VCaP (cell line): ENCODE measurements around the gene MEF2C.

ENCODE experiments used
- H3K27ac ChIP-seq: fragments of 450-650 bp; 2 replicates; pipeline ENCODE4 v1.5.1; 2017
- CTCF ChIP-seq: fragments of 450-650 bp; conservative IDR thresholded peaks from 2 replicates; pipeline ENCODE4 v1.5.1; 2017; ENCODE audit warnings: mild to moderate bottlenecking, moderate library complexity

MEF2C gene

GRCh38 chr5:88761939-88762338, 121.0 kb downstream of the MEF2C start:
- H3K27ac ChIP-seq = no peak overlapping the region
- TF ChIP-seq CTCF = no peak

- no peak for TF ChIP-seq CTCF
- no peak overlapping the region for H3K27ac ChIP-seq
These were observed 121.6 kb downstream of the MEF2C start for GRCh38 chr5:88761269-88761850.

DNA sequence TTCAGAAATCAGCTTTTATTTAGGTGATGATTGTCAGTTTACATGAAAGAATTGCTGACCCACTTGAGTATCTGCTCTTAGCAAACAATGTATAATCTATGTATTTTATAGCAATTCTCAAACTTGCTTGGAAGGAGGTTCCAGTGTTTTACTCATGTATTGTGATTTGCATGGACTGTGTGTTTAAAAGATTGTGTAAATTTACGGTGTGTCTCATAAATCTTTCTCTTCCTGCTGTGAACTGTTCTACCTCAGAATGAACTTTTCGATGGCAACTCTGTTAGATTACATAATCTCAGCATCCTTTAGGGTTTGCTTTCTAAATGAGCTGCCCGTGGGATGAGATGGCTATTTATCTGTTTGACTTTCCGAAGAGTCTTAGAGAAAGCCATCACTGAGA, 122.5 kb downstream of the MEF2C start:
- TF ChIP-seq CTCF = no peak
- no peak overlapping the region for H3K27ac ChIP-seq

DNA sequence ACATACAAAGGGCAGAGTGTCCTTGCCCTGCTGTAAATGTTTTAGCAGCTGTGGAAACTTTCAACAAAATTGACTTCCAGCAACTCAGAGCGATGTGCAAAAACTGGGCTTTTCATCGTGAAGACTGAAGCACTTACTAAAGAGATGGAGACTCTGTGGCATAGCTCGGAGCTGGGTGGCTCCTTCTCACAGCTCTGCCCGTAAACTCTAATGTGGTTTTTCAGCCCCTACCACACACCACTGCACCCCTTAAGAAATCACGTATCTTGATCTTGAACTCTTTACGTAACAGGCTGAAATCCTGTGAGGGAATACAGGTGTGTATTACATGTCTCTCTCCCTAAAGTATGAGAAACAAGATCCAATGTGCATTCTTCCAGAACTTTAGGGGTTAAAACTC, 124.4 kb downstream of the MEF2C start:
- H3K27ac ChIP-seq = no peak overlapping the region
- TF ChIP-seq CTCF = no peak

DNA sequence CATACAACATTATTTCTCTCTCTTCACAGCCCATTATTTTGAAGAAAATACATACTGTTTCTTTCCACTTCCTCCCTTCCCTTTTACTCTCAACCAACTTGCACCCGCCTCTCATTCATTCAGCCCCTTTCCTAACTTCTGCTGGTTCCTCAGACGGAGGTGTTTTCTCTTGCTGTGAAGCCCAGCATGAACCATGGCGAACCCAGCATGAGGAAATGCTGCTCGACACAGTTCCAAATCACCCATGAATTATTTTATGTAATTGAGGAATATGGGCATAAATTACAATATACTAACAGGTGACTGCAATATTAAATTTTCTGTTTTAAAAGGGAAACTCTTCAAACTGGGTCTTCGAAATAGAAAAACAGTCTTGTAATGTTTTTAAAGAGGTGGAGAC, 124.8 kb downstream of the MEF2C start:
- no peak for TF ChIP-seq CTCF
- no peak overlapping the region for H3K27ac ChIP-seq

DNA sequence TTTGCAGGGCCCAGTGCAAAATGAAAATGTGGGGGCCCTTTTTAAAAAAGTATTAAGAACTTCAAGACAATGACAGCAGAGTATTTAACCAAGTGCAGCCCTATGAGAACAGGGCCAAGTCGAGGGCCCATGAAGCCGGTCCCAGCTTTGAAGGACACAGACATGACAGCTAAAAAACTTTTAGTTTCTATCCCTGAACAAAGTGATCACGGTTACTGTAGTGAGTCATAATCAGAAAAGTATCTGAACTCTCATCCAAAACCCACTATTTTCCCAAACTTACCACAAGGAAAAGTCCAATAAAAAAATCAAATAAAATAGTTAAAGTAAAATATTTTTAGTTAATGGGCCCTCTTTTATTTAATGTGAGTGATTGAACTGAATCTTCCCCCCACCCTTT, 126.0 kb downstream of the MEF2C start:
- H3K27ac ChIP-seq = no peak overlapping the region
- no peak for TF ChIP-seq CTCF

GRCh38 chr5:88748666-88749065, 134.3 kb downstream of the MEF2C start:
- H3K27ac ChIP-seq = no peak overlapping the region
- no peak for TF ChIP-seq CTCF
